IPS DF 6.9 (cell line): ENCODE results near the gene LRRC23.
"Not testable (repeated sequence)": the region's sequence is repeated elsewhere in the genome, so short reads cannot be mapped to it uniquely, and the experiment has no call there.

Experiments
- DNase-seq: peaks from one replicate; pipeline ENCODE4 v3.0.0-alpha.2; 2013; ENCODE audit warnings: low read depth, low spot score
- H3K27ac ChIP-seq: one replicate; pipeline ENCODE4 v1.5.1; 2013; ENCODE audit warnings: low read length, control low read depth
- H3K27me3 ChIP-seq: 2 replicates; pipeline ENCODE4 v1.6.1; 2013; ENCODE audit warnings: mild to moderate bottlenecking, low read length; ENCODE audit not compliant: control insufficient read depth, insufficient read depth
- H3K36me3 ChIP-seq: 2 replicates; pipeline ENCODE4 v1.6.1; 2013; ENCODE audit warnings: low read length; ENCODE audit not compliant: control insufficient read depth, insufficient read depth
- H3K4me1 ChIP-seq: 2 replicates; pipeline ENCODE4 v1.6.1; 2013; ENCODE audit warnings: low read length; ENCODE audit not compliant: control insufficient read depth, insufficient read depth
- H3K4me3 ChIP-seq: 2 replicates; pipeline ENCODE4 v1.5.1; 2013; ENCODE audit warnings: mild to moderate bottlenecking, low read length
- H3K9me3 ChIP-seq: 2 replicates; pipeline ENCODE4 v1.6.1; 2013; ENCODE audit warnings: low read length, inconsistent platforms; ENCODE audit not compliant: control insufficient read depth, insufficient read depth
- WGBS: extraction: QIAGEN DNeasy Blood & Tissue Kit; methylation state at CpG from one replicate; pipeline ENCODE4 v1.1.7; 2013; ENCODE audit warnings: mixed read lengths, missing lambda C conversion rate; ENCODE audit not compliant: insufficient read length, insufficient coverage; 5-methylcytosine and 5-hydroxymethylcytosine counted together

Gene LRRC23

DNA sequence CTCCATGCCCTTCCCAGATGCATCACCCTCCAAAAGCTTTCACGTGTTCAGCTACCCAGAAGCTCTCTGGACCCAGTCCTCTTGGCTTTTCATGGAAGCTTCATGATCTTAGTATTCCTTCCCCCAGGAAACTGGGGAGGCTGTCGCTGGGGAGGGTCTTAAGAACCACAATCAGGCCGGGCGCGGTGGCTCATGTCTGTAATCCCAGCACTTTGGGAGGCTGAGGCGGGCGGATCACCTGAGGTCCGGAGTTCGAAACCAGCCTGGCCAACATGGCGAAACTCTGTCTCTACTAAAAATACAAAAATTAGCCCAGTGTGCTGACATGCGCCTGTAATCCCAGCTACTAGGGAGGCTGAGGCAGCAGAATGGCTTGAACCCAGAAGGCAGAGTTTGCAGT, 3.5 kb downstream of the LRRC23 start:
- WGBS, result no CpG with 5 or more reads among the region's 11 CpGs
- not testable (repeated sequence) for H3K36me3 ChIP-seq, H3K27me3 ChIP-seq, H3K27ac ChIP-seq, H3K9me3 ChIP-seq, DNase-seq, H3K4me3 ChIP-seq, H3K4me1 ChIP-seq

DNA sequence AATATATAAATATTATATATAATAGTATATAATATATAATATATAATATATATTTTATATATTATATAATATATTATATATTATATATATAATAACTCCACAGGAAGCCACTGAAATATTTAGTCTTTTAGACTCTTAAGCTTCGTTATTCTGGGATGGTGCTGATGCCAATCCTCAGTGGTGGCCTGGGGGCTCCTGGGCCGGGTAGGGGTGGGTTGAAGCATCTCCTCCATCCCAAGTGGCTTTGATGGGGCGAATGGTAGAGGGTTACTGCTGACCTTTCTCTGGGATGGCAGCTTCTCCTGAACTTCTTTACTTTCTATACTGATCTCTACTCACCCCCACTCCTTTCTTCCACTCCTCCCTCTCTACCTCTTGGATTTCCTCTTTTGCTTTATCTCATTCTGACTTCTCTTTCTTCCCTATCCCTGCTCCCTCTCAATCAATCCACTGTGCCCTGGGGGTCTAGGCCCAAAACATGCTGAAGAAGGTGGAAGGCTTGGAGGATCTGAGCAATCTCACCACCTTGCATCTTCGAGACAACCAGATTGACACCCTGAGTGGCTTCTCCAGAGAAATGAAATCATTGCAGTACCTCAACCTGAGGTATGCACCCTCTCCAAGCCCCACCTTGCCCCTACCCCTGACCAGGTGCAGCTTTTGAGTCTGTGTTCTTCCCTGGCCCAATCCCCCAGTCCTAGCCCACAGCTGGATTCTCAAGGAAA, 5.0 kb downstream of the LRRC23 start:
- no peak overlapping the region for H3K4me3 ChIP-seq
- H3K36me3 ChIP-seq, result no peaks in the 10 kb centered on the region
- no peak overlapping the region for H3K27ac ChIP-seq
- WGBS, result no CpG with 5 or more reads among the region's 4 CpGs
- DNase-seq, result no peak
- H3K27me3 ChIP-seq, result no peaks in the 10 kb centered on the region
- H3K4me1 ChIP-seq, result peaks cover 5% of the 10 kb centered on the region
- no peaks in the 10 kb centered on the region for H3K9me3 ChIP-seq

DNA sequence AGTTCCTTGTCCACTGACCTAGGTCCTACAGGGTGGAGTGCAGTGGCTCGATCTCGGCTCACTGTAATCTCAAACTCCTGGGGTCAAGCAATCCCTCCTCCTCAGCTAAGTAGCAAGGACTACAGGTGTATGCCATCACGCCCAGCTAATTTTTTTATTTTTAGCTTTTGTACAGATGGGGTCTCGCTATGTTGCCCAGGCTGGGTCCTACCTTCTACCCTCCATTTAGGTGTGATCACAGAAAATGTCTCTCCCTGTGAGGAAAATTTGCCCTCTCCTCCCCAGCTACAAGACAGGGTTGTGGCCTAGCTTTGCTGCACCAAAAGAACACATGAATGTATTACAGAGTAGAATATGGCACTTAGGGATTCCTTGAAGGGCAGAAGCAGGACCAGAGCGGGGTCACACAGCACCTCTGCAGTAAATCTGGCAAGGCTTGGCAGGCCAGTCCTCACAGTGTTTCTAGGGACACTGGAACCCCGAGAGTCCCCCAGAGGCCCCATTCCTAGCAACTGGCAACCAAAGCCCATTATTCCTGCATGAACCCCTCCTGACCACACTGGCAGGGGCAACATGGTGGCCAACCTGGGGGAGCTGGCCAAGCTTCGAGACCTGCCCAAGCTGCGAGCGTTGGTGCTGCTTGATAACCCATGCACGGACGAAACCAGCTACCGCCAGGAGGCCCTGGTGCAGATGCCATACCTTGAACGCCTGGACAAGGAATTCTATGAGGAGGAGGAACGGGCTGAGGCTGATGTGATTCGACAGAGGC, 7.7 kb downstream of the LRRC23 start:
- Histone ChIP-seq H3K36me3 (peaks cover 11% of the 10 kb centered on the region), H3K4me3 (no peak overlapping the region), H3K27ac (no peak overlapping the region), H3K4me1 (peaks cover 5% of the 10 kb centered on the region; the same call in 1 of the 2 replicates), H3K27me3 (no peaks in the 10 kb centered on the region), H3K9me3 (no peaks in the 10 kb centered on the region)
- WGBS, result no CpG with 5 or more reads among the region's 15 CpGs
- DNase-seq, result no peak

DNA sequence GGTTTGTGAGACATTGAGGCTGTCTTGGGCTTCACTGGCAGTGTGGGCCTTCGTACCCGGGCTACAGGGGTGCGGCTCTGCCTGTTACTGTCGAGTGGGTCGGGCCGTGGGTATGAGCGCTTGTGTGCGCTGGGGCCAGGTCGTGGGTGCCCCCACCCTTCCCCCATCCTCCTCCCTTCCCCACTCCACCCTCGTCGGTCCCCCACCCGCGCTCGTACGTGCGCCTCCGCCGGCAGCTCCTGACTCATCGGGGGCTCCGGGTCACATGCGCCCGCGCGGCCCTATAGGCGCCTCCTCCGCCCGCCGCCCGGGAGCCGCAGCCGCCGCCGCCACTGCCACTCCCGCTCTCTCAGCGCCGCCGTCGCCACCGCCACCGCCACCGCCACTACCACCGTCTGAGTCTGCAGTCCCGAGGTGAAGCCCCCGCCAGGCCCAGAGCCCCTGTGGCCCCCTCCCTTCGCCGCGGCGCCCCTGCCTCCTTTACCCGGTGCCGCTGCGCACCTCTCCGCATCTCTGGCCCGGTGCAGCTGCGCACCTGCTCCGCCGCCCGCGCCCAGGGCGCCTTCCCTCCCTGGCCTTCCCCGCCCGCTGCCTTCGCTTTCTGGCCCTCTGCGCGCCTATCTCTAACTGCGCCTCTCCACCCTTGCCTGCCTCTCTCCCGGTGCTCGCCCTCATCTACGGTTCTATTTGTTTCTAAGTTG, 9.8 kb downstream of the LRRC23 start, which contains the start of gene ENO2:
Gene ENO2, plus strand, starts transcription at position 335 of the 701 bp plus-strand sequence. CDS start 1,253 bp downstream, outside the sequence.
- Histone ChIP-seq H3K4me1 (peaks cover 5% of the 10 kb centered on the region; the same call in 1 of the 2 replicates), H3K27me3 (no peaks in the 10 kb centered on the region), H3K27ac (no peak within 1 kb of the TSS), H3K9me3 (no peaks in the 10 kb centered on the region), H3K4me3 (peak within 1 kb of the TSS; percentile 89), H3K36me3 (peaks cover 13% of the 10 kb centered on the region)
- no CpG with 5 or more reads among the region's 68 CpGs for WGBS
- no peak for DNase-seq

DNA sequence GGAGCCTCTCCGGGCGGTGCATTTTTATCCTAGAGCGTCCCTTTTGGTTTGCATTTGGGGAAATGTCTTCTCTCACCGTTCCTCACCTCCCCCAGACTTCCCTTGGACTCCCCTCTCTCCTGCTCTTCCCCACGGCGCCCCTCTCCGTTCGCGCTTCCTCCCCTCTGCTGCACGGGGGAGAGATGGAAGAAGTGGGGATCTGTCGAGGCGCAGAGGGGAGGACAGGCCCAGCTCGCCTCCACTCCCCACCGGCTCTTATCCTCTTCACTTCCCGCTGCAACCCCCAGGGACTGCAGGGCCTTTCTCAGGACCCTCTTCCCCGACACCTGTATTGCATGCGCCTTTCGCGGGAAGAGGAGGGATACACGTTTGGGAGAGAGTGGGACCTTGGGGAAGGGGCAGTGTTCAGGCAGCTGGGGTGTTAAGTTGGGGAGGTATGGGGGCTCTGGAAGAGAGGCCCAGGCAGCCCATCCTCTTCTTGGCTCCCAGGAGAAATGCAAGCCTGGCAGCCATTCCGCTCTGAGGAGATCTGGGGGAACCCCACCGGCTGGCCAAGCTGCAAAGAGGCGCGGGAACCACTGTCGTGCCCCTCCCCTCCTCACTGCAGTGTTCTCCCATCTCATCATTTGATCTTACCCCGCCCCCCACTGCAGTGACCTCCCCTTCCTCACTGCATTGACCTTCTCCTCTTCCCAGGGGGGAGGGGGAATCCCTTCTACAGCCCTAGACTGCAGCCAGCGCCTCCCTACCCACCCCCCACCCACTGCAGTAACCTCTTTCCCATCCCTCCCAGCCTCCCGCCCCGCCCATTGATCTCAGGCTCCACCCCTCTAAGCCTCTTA, 10.5 kb downstream of the LRRC23 start:
- H3K9me3 ChIP-seq, result no peaks in the 10 kb centered on the region
- no CpG with 5 or more reads among the region's 29 CpGs for WGBS
- peaks cover 13% of the 10 kb centered on the region for H3K36me3 ChIP-seq
- H3K27ac ChIP-seq, result no peak overlapping the region
- H3K4me1 ChIP-seq, result peaks cover 5% of the 10 kb centered on the region; the same call in 1 of the 2 replicates
- no peaks in the 10 kb centered on the region for H3K27me3 ChIP-seq
- peak overlapping the region; percentile 89 for H3K4me3 ChIP-seq
- no peak for DNase-seq

DNA sequence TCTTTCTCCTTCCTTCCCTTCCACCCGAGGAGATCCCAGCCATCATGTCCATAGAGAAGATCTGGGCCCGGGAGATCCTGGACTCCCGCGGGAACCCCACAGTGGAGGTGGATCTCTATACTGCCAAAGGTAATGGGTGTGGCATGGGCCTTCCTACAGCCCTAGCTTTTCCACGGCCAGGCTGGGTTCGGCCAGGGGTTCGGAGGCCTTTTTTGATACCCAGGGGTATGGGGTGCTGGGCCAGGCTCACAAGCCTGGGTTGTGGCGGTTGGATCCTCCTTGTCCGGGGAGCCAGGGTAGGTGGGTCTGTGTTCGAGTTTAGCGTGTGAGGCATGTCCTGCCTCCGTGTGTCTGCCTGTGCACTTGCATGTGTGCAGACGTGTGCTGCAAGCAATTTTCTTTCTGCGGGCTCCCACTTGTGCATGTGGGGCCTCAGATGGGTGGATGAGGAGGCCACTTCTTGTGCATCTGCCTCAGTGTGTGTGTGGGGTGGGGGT, 11.2 kb downstream of the LRRC23 start:
- DNase-seq, result no peak
- Histone ChIP-seq H3K27ac (no peak overlapping the region), H3K27me3 (no peaks in the 10 kb centered on the region), H3K36me3 (peaks cover 13% of the 10 kb centered on the region), H3K9me3 (no peaks in the 10 kb centered on the region), H3K4me3 (no peak overlapping the region), H3K4me1 (peaks cover 5% of the 10 kb centered on the region; the same call in 1 of the 2 replicates)
- no CpG with 5 or more reads among the region's 14 CpGs for WGBS

DNA sequence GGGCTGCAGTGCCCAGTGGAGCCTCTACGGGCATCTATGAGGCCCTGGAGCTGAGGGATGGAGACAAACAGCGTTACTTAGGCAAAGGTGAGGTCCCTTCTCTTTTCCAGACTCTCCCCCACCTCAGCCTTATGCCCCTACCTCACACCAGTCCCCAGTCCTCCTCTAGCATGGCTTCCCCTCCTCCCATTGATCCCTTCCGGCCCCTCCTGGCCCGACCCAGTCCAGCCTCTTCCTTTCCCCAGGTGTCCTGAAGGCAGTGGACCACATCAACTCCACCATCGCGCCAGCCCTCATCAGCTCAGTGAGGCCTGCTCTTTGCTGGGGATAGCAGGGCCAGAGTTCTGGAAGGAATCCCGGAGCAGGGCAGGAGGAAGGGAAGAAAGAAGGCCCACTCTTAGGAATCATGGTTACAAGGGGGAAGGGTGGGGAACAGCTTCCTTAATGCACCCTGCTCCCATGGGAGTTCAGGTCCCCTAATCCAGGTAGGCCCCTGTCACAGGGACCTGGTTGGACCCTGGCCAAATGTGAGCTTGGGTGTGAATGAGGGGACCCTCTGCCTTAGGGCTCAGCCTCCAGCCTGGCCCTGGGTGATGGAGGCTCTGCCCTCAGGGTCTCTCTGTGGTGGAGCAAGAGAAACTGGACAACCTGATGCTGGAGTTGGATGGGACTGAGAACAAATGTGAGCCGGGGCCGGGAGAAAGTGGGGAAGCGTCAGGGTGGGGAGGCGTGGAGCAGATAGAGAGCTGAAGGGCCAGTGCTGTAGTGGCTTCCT, 12.0 kb downstream of the LRRC23 start:
- Histone ChIP-seq H3K9me3 (no peaks in the 10 kb centered on the region), H3K4me1 (peaks cover 5% of the 10 kb centered on the region; the same call in 1 of the 2 replicates), H3K27ac (no peak overlapping the region), H3K36me3 (peaks cover 16% of the 10 kb centered on the region), H3K4me3 (no peak overlapping the region), H3K27me3 (no peaks in the 10 kb centered on the region)
- no peak for DNase-seq
- no CpG with 5 or more reads among the region's 11 CpGs for WGBS

DNA sequence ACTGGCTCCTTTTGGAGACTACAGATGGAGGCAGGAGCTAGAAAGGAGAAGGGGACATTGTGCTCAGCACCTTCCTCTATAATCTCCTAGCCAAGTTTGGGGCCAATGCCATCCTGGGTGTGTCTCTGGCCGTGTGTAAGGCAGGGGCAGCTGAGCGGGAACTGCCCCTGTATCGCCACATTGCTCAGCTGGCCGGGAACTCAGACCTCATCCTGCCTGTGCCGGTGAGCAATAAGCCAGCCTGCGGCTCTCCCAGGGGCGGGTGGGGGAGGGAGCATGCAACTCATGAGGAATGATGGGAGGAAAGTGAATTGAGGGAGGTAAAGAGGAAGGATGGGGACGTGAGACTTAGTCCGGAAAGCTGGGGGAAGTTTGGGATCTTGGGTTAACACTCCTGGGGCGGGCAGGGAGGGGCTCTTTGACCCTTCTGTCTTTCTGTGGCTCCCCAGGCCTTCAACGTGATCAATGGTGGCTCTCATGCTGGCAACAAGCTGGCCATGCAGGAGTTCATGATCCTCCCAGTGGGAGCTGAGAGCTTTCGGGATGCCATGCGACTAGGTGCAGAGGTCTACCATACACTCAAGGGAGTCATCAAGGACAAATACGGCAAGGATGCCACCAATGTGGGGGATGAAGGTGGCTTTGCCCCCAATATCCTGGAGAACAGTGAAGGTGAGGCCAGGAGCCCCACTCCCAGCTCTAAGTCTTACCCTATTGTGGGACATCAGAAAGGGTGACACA, 13.0 kb downstream of the LRRC23 start:
- peaks cover 20% of the 10 kb centered on the region for H3K36me3 ChIP-seq
- peaks cover 5% of the 10 kb centered on the region; the same call in 1 of the 2 replicates for H3K4me1 ChIP-seq
- no peaks in the 10 kb centered on the region for H3K9me3 ChIP-seq
- no peaks in the 10 kb centered on the region for H3K27me3 ChIP-seq
- no peak overlapping the region for H3K4me3 ChIP-seq
- no peak for DNase-seq
- H3K27ac ChIP-seq, result no peak overlapping the region
- whole genome bisulfite sequencing, result 100% methylated on average over 2 of the region's 14 CpGs

DNA sequence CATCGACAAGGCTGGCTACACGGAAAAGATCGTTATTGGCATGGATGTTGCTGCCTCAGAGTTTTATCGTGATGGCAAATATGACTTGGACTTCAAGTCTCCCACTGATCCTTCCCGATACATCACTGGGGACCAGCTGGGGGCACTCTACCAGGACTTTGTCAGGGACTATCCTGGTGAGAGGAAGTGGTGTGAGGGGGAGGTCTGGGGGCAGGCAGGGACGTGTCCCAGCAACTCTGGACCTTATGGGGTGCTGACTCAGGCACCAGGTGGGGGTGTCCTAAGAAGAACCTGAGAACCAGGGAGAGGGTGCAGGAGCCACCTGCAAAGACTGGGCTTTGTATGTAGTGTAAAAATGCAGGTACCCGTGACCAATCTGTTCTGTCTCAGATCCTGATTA, 15.0 kb downstream of the LRRC23 start:
- no peak for DNase-seq
- no CpG with 5 or more reads among the region's 7 CpGs for WGBS
- Histone ChIP-seq H3K27ac (no peak overlapping the region), H3K36me3 (peaks cover 20% of the 10 kb centered on the region), H3K9me3 (no peaks in the 10 kb centered on the region), H3K4me3 (no peak overlapping the region), H3K4me1 (0 out of 2 replicates have a peak, but pooled peaks cover 1% of the 10 kb centered on the region), H3K27me3 (no peaks in the 10 kb centered on the region)
